OCI-LY1 (cell line): Measurements from ENCODE around the gene PRDM8.

Experiments
- EZH2 ChIP-seq: fragments of 200-600 bp; sonication (generic), shearing (Covaris generic); IDR thresholded peaks from 2 replicates; pipeline ENCODE4 v1.8.0; 2017; ENCODE audit warnings: borderline replicate concordance, mixed run types, mild to moderate bottlenecking, antibody characterized with exemption, low read length, moderate library complexity, mixed read lengths
- TF ChIP-seq, protein P1 (sequence below): fragments of 200-600 bp; sonication (generic), shearing (Covaris generic); IDR thresholded peaks from 2 replicates; pipeline ENCODE4 v1.5.1; 2017; ENCODE audit warnings: mild to moderate bottlenecking, antibody characterized with exemption, low read length, moderate library complexity, mixed read lengths

DNA sequence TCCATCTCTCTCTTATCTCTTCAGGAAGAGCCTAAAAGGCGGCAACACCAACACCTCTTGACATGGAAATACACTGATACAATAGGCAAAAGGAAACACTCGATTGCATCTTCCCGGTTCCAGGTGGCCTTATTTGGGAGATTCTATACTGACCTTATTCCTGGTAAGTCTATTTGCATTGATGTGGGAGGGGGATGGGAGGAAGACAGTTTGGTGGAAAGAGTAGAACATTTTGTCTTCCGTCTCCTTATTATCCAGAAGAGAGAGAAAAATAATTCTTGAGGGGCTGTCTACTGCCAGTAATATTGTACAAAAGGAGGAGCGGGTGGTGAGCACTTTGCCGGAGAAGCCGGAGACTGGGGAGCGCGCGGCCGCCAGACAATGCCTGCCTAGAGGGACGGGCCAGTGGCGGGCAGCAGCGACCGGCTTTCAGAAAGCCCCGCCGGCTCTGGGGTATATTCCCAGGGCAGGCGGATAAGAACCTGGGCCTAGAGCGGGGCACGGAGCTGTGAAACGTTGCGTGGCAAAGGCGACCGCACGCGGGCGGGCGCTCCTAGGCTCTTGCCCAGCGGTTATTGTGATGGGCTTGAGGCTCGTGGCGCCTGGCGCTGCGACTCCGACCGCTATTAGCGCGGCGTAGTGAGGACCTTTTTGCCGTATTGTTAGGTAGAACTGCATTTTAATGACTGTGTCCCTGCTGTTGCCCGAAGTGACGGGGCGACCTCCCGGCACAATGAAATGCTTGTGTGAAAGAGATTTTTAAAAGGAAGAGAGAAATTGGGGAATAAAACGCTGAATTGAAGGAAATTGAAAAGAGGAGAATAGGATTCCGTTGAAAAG lies 518 bp downstream of the PRDM8 start:
- TF ChIP-seq, protein P1, sequence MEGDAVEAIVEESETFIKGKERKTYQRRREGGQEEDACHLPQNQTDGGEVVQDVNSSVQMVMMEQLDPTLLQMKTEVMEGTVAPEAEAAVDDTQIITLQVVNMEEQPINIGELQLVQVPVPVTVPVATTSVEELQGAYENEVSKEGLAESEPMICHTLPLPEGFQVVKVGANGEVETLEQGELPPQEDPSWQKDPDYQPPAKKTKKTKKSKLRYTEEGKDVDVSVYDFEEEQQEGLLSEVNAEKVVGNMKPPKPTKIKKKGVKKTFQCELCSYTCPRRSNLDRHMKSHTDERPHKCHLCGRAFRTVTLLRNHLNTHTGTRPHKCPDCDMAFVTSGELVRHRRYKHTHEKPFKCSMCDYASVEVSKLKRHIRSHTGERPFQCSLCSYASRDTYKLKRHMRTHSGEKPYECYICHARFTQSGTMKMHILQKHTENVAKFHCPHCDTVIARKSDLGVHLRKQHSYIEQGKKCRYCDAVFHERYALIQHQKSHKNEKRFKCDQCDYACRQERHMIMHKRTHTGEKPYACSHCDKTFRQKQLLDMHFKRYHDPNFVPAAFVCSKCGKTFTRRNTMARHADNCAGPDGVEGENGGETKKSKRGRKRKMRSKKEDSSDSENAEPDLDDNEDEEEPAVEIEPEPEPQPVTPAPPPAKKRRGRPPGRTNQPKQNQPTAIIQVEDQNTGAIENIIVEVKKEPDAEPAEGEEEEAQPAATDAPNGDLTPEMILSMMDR, result no peak
- no peak for TF ChIP-seq EZH2
